Ovary (tissue), 3 donors: ENCODE results near the gene LTO1.

Experiments used
- CTCF ChIP-seq, 3 donors: fragments of 450-650 bp in 2 of 3; fragments of 200-600 bp in 1 of 3; IDR thresholded peaks; one replicate each; pipeline versions ENCODE4 v1.5.1 to v1.8.0; 2016 to 2022; ENCODE audit warnings: antibody characterized with exemption in 3 of 3, mild to moderate bottlenecking in 1 of 3
- POLR2A ChIP-seq: fragments of 450-650 bp; IDR thresholded peaks from one replicate; pipeline ENCODE4 v1.6.1; 2017; ENCODE audit warnings: antibody characterized with exemption, mild to moderate bottlenecking, moderate library complexity
- donor health status: DM: no; HTN: no; CAD: no.

GRCh38 chr11:69647390-69647748, 27.8 kb downstream of the LTO1 start:
- no peak for TF ChIP-seq CTCF (IDR thresholded peaks at IDR 0.05)
- TF ChIP-seq POLR2A, result no peak
